Spleen (tissue), 11 donors: Measurements from ENCODE around the gene SLC12A9. TPM values are rescaled to one million over a fixed set of nuclear protein-coding genes. Genes with fewer than 3 reads are reported as not detected.

Experiments used
- DNase-seq: peaks from one replicate; pipeline ENCODE4 v3.0.0-alpha.2; 2020
- H3K27ac ChIP-seq, 8 donors: fragments of 200-600 bp; sonication (generic) in 7 of 8; 1 replicate in 4 of 8; 2 replicates in 4 of 8; pipeline versions ENCODE4 v1.5.0 to v1.8.0; 2016 to 2021; ENCODE audit warnings: inconsistent platforms in 4 of 8, mild to moderate bottlenecking in 4 of 8, moderate library complexity in 1 of 8
- H3K27me3 ChIP-seq, 7 donors: fragments of 200-600 bp; sonication (generic) in 6 of 7; replicated peaks in 1 of 7; 1 replicate in 4 of 7; 2 replicates in 3 of 7; pipeline versions ENCODE4 v1.5.0 to v1.8.0; 2016 to 2021; ENCODE audit warnings: inconsistent platforms in 3 of 7, mild to moderate bottlenecking in 1 of 7
- H3K36me3 ChIP-seq, 6 donors: fragments of 200-600 bp; sonication (generic) in 5 of 6; 1 replicate in 4 of 6; 2 replicates in 2 of 6; pipeline versions ENCODE4 v1.5.0 to v1.8.0; 2016 to 2021; ENCODE audit warnings: inconsistent platforms in 2 of 6
- H3K4me1 ChIP-seq, 6 donors: fragments of 200-600 bp; sonication (generic) in 5 of 6; 1 replicate in 3 of 6; 2 replicates in 3 of 6; pipeline versions ENCODE4 v1.5.0 to v1.8.0; 2016 to 2021; ENCODE audit warnings: inconsistent platforms in 3 of 6
- H3K4me3 ChIP-seq, 8 donors: fragments of 200-600 bp; sonication (generic) in 7 of 8; 1 replicate in 4 of 8; 2 replicates in 4 of 8; pipeline versions ENCODE4 v1.5.0 to v1.8.0; 2016 to 2021; ENCODE audit warnings: inconsistent platforms in 4 of 8, mild to moderate bottlenecking in 4 of 8, moderate library complexity in 2 of 8
- H3K9me3 ChIP-seq, 8 donors: fragments of 200-600 bp; sonication (generic) in 7 of 8; 1 replicate in 4 of 8; 2 replicates in 4 of 8; pipeline versions ENCODE4 v1.5.0 to v1.8.0; 2016 to 2021; ENCODE audit warnings: inconsistent platforms in 4 of 8
- POLR2A ChIP-seq, 3 donors: fragments of 450-650 bp; IDR thresholded peaks; one replicate each; pipeline ENCODE4 v1.5.1; 2017; ENCODE audit warnings: antibody characterized with exemption in 3 of 3, mild to moderate bottlenecking in 1 of 3
- POLR2AphosphoS5 ChIP-seq, 3 donors: sonication (generic); formaldehyde crosslinking; IDR thresholded peaks; one replicate each; pipeline ENCODE4 v1.5.1; 2017; ENCODE audit warnings: antibody characterized with exemption in 3 of 3
- WGBS, 5 donors: extraction: QIAGEN DNeasy Blood & Tissue Kit in 3 of 5; methylation state at CpG; one replicate each; pipeline versions ENCODE4 v1.1.5 to v1.1.7; 2013 to 2018; 5-methylcytosine and 5-hydroxymethylcytosine counted together
- intact Hi-C: fragments of 100-400 bp; cut with DNase I; formaldehyde crosslinking; loops from one replicate; pipeline ENCODE4 v1.15.0; 2023; ENCODE audit warnings: low total_unique reads
- polyA plus RNA-seq, 3 donors: library from polyadenylated mRNA; stranded (reverse); fragments of 200-250 nt; gene quantifications; one replicate each; pipeline ENCODE4 v1.2.1, GENCODE V29; 2013
- total RNA-seq, 7 donors: library from RNA; depleted of rRNA in 3 of 7; stranded (reverse); fragments of >200 nt in 3 of 7; fragmentation: NEBNext Ultra II Directional in 4 of 7; extraction: Animal tissue kit (Norgen Biotek cat#: 25700) in 4 of 7; gene quantifications; one replicate each; pipeline versions ENCODE4 v1.1.0 to v1.2.1, GENCODE V29; 2016 to 2021
- TF ChIP-seq, protein P1 (sequence below), 11 experiments: fragments of 200-600 bp in 7 of 11; fragments of 450-650 bp in 4 of 11; sonication (generic) in 4 of 11; IDR thresholded peaks in 8 of 11; conservative IDR thresholded peaks in 3 of 11; 1 replicate in 7 of 11; 2 replicates in 4 of 11; pipeline versions ENCODE4 v1.4.0 to v1.8.0; 2016 to 2021; ENCODE audit warnings: antibody characterized with exemption in 11 of 11, inconsistent platforms in 4 of 11, mild to moderate bottlenecking in 1 of 11
- donor health status: healthy with polysubstance abuse.
- donor health status: DM: no; HTN: no; CAD: no; lungs with moderate emphysema.
- donor health status: DM: no; HTN: no; CAD: no.
- donor health status: Bipolar disorder and iron deficiency.
- donor health status: healthy.
- donor health status: DM: no; HTN: no; CAD: no.
- donor health status: DM: yes; HTN: yes; CAD: no.

Gene SLC12A9
- total and polyA plus RNA-seq, 10 donors: 17.0 to 109 (median 51.3) TPM

DNA sequence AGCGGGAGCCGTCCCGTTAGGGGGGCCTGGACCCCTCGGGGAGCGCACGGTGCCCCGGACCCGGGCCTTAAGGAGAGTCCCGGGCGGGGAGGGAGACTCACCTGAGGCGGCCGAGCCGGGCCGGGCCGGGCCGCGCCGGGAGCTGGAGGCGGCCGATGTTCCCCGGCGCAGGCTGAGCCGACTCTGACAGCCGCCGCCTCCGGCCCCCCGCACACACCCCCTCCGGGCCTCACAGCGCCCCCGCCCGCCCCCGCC is 43.1 kb downstream of the SLC12A9 start, which contains the start of gene ACHE:
TSS of gene ACHE (minus strand) at position 188 of the 255 bp plus-strand sequence. CDS start 1,656 bp downstream, outside the sequence.
- intact Hi-C loops: loop anchor here (5.0 kb wide), 1 partner anchor 162 kb away; no protein-coding TSS in a partner anchor
- WGBS, 5 donors: 0 to 2% (median 1%) methylated on average over 10 to 32 of the region's 32 CpGs; no CpG with 5 or more reads in 1 of the 5 donors
- H3K27ac ChIP-seq: peak within 1 kb of the TSS in 5 of 8 donors; percentile 11 to 51 (median 40)
- H3K27me3 ChIP-seq: peaks cover 3 to 99% (median 57%) of the 10 kb centered on the region in 7 donors
- H3K9me3 ChIP-seq: no peaks in the 10 kb centered on the region
- peaks cover 20 to 46% (median 36%) of the 10 kb centered on the region in 6 donors for H3K4me1 ChIP-seq
- peak within 1 kb of the TSS; percentile 34 to 73 (median 48) for H3K4me3 ChIP-seq
- no peaks in the 10 kb centered on the region for H3K36me3 ChIP-seq
- no peak for TF ChIP-seq POLR2A (IDR thresholded peaks at IDR 0.05)
- TF ChIP-seq POLR2AphosphoS5 (IDR thresholded peaks at IDR 0.05): no peak
- TF ChIP-seq, protein P1, sequence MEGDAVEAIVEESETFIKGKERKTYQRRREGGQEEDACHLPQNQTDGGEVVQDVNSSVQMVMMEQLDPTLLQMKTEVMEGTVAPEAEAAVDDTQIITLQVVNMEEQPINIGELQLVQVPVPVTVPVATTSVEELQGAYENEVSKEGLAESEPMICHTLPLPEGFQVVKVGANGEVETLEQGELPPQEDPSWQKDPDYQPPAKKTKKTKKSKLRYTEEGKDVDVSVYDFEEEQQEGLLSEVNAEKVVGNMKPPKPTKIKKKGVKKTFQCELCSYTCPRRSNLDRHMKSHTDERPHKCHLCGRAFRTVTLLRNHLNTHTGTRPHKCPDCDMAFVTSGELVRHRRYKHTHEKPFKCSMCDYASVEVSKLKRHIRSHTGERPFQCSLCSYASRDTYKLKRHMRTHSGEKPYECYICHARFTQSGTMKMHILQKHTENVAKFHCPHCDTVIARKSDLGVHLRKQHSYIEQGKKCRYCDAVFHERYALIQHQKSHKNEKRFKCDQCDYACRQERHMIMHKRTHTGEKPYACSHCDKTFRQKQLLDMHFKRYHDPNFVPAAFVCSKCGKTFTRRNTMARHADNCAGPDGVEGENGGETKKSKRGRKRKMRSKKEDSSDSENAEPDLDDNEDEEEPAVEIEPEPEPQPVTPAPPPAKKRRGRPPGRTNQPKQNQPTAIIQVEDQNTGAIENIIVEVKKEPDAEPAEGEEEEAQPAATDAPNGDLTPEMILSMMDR (IDR thresholded peaks at IDR 0.05 in 8 of 11, conservative IDR thresholded peaks at IDR 0.05 in 3 of 11): no peak
- DNase-seq: no peak

DNA sequence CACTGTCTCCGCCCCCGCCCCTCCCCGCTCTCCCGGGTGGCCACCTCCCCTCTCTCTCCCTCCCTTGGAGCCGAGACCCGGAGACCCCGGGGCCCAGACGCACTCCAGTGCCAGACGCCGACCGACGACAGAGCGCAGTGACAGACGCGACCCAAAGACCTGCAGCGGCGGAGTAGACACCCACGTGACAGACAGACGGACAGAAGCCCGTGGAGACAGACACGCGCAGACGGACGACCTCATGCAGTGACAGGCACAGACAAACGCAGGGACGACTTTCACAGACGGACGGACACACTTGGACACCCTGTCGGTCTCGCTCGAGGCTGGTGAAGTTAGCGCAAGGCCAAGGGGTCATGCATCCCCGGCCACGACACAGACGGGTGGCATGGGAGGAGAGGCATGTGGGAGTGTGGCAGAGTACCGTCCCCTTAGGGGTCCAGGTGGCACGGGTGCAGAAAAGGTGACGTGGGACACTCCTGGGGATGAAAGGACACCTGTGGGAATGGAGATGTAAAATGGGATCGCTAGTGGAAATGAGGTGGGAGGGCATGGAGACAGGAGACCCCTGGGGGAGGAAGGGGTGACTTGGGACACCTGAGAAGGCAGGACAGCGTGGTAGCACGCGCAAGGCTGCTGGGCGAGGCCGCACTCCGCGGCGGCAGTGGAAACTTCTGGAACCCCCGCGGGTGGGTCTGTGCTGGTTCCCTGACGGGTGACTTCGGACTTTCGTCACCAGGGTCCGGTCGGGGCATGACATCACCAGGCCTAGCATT is 43.6 kb downstream of the SLC12A9 start:
- Histone ChIP-seq H3K4me1 (peaks cover 14 to 40% (median 31%) of the 10 kb centered on the region in 6 donors), H3K4me3 (peak overlapping the region; percentile 34 to 73 (median 48)), H3K27ac (peak overlapping the region in 1 of 8 donors; percentile 51), H3K36me3 (no peaks in the 10 kb centered on the region), H3K27me3 (peaks cover 3 to 97% (median 53%) of the 10 kb centered on the region in 7 donors), H3K9me3 (no peaks in the 10 kb centered on the region)
- TF ChIP-seq POLR2A (IDR thresholded peaks at IDR 0.05) (no peak), POLR2AphosphoS5 (IDR thresholded peaks at IDR 0.05) (no peak)
- TF ChIP-seq, protein P1 (IDR thresholded peaks at IDR 0.05 in 8 of 11, conservative IDR thresholded peaks at IDR 0.05 in 3 of 11): peak in 1 of 11 experiments; percentile 23
- DNase-seq: peak; percentile 77
- 5 to 13% (median 6%) methylated on average over 22 to 53 of the region's 54 CpGs for WGBS, 5 donors
- intact Hi-C loops: loop anchor here (5.0 kb wide), 1 partner anchor 161 kb away; no protein-coding TSS in a partner anchor

DNA sequence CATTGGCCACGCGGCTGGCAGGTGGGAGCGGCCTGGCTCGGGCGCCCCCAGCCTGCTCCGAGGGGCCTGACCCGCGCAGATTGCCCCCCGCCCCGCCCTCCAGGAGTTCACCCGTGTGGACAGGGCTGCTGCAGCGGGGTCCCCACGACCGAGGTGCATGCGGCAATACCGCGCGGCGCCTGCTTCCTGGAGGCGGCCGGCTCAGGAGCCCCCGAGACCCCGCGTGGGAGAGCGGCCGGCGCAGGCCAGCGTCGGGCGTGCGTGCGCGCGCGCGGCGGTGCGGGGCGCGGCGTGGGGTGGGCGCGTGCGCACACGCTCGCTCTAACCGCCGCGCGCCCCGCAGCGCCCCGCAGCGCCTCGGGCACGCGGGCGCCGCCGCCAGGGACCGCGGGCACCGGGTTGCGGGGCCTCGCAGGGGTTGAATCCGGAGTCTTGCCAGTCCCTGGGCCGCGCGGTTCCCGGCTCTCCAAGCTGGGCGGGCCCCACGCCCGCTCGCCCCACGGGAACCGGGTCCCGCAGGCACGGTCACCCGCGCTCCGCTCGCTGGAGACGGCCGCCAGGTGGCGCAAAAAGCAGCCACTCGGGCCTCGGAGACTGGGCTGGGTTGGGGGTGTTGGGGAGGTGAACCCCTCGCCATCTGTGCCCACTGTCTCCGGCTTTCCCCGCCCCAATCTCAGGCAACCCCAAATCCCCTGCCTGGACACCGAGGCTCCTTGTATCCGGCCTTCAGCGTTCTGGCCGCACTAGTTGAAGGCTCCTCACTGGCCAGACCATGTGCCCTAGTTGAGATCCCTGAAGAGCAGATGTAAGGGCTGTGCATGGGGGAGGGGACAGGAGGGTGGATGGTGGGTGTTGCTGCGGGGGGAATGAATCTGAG is 44.5 kb downstream of the SLC12A9 start:
- WGBS, 5 donors: 2 to 7% (median 3%) methylated on average over 22 to 95 of the region's 95 CpGs
- Histone ChIP-seq H3K9me3 (no peaks in the 10 kb centered on the region), H3K27me3 (peaks cover 3 to 92% (median 52%) of the 10 kb centered on the region in 7 donors), H3K4me1 (peaks cover 12 to 36% (median 29%) of the 10 kb centered on the region in 6 donors), H3K27ac (no peak overlapping the region), H3K36me3 (no peaks in the 10 kb centered on the region), H3K4me3 (peak overlapping the region in 7 of 8 donors; percentile 23 to 73 (median 47))
- peak in 1 of 3 donors; percentile 57 for TF ChIP-seq POLR2AphosphoS5 (IDR thresholded peaks at IDR 0.05)
- TF ChIP-seq POLR2A (IDR thresholded peaks at IDR 0.05): no peak
- TF ChIP-seq, protein P1 (IDR thresholded peaks at IDR 0.05 in 8 of 11, conservative IDR thresholded peaks at IDR 0.05 in 3 of 11): peak; percentile 48 to 89 (median 72)
- peak; percentile 87 for DNase-seq
- intact Hi-C loops: loop anchor here (5.0 kb wide), 1 partner anchor 160 kb away; no protein-coding TSS in a partner anchor
